Measurements from ENCODE around the gene SPATA20.

The SPATA20 gene

DNA sequence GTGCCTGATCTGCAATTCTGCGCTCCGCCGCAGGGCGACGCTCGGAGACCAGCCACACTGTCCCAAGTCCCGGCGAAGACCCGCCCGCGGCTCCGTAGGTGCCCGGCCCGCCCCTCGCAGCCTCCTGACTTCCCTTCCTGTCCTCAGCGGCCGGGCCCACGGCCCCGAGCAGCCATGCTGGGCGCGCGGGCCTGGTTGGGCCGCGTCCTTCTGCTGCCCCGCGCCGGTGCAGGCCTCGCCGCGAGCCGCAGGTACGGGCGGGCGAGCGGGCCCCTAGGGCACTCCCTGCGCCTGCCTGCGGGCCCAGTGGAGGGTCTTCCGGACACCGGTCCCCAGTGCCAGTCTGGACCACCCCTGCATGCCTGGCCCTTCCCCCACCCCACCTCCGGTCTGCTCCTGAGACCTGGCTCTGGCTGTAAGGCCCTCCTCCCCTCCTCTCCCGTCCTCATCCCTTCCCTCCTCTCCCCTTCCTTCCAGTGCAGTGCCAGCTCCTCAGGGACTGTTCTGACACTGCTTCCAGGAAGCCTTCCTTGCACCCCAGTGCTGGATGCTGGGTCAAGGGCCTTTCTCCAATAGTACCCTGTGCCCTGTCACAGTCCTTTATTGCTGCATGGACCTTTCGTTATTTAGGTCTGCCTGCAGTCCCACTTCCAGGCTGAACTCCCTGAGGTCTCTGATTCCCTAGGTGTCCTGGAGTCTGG, at the start of gene SPATA20:
TSS of gene SPATA20 (plus strand) at position 140 of the 701 bp plus-strand sequence. CDS start at position 175, 35 bp downstream.
- TF ChIP-seq, protein P1, sequence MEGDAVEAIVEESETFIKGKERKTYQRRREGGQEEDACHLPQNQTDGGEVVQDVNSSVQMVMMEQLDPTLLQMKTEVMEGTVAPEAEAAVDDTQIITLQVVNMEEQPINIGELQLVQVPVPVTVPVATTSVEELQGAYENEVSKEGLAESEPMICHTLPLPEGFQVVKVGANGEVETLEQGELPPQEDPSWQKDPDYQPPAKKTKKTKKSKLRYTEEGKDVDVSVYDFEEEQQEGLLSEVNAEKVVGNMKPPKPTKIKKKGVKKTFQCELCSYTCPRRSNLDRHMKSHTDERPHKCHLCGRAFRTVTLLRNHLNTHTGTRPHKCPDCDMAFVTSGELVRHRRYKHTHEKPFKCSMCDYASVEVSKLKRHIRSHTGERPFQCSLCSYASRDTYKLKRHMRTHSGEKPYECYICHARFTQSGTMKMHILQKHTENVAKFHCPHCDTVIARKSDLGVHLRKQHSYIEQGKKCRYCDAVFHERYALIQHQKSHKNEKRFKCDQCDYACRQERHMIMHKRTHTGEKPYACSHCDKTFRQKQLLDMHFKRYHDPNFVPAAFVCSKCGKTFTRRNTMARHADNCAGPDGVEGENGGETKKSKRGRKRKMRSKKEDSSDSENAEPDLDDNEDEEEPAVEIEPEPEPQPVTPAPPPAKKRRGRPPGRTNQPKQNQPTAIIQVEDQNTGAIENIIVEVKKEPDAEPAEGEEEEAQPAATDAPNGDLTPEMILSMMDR (IDR thresholded peaks at IDR 0.05; ENCODE audit: extremely low read depth, missing control alignments): peak; percentile 99
- DNase-seq (ENCODE audit: low spot score): peak; percentile 94

DNA sequence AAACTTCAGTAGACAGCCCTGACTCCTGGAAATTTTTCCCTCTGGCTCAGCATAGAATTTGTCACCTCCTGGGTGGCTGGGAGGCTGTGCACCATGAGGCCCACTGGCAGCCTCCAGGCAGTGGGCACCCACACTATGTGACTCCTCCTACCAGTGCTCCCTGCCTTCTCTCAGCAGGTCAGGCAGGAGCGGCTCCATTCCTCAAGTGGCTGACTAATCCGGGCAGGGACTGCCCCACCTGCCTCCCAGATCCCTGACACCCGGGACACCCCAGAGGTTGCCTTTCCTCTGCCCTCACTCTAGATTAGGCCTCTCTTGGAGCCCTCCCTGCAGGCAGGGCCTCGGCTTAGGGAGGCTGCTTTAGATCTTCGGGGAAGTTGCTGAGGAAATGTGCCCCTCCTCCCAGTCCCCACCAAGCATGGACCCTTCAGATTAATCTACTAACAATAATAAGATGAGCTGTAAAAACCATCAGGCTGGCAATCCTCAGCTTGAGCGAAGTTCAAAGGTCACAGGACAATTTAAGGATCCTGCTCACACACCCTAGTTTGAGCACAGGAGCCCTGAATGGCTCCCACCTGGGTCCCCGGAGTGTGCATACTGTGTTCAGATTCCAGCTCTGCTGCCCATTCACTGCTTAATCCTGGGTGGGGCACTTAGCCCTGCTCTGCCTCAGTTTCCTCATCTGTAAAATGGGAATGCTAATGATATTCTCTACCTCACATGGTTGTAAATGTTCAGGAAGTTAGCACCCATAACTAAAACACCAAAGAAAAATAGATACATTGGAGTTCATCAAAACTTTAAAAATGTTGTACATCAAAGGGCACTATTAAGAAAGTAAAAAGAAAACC, 48.7 kb upstream of the SPATA20 start:
- TF ChIP-seq, protein P1 (IDR thresholded peaks at IDR 0.05; ENCODE audit: extremely low read depth, missing control alignments): no peak
- DNase-seq (ENCODE audit: low spot score): no peak

DNA sequence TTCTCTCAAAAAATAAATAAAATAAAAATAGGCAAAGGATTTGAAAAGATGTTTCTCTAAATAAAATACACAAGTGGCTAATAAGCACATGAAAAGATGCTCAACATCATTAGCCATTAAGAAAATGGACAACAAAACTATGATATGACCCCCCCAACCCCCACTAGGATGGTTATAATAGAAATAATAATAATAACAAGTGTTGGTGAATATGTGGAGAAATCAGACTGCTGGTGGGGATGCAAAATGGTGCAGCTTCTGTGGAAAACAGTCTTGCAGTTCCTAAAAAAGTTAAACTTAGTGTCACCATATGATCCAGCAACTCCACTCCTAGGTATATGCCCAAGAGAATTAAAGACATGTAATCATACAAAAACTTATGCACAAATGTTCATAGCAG, 47.7 kb upstream of the SPATA20 start:
- DNase-seq (ENCODE audit: low spot score): no peak
- TF ChIP-seq, protein P1 (IDR thresholded peaks at IDR 0.05; ENCODE audit: extremely low read depth, missing control alignments): no peak

DNA sequence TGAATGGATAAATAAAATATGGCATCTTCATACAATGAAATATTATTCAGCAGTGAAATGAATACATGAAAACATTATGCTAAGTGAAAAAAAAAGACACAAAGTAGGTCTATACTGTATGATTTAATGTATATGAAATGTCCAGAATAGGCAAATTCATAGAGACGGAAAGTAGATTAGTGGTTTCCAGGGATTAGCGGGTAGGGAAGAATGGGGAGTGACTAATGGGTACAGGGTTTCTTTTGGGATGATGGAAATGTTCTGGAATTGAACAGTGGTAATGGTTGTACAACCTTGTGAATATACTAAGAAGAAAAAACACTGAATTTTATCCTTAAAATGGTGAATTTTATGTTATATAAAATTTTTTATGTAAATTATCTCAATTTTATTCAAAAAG, 47.3 kb upstream of the SPATA20 start:
- TF ChIP-seq, protein P1 (IDR thresholded peaks at IDR 0.05; ENCODE audit: extremely low read depth, missing control alignments): no peak
- DNase-seq (ENCODE audit: low spot score): no peak

DNA sequence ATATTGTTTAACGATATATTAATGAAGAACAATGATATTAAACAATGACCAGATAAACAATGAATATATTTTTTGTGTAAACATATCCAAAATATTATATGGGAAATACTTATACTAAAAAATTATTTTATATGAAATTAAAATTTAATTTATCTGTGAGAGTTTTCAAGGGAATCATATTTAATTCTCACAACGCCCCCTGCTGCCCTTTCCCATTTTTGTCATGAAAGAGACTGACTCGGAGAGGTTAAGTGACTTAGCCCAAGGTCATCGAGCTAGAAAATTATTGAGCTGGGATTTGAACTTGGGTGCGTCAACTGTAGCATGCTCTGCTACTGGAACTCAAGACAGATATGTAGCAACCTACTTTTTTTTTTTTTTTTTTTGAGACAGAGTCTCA, 45.9 kb upstream of the SPATA20 start:
- TF ChIP-seq, protein P1 (IDR thresholded peaks at IDR 0.05; ENCODE audit: extremely low read depth, missing control alignments): peak; percentile 5
- no peak for DNase-seq (ENCODE audit: low spot score)

DNA sequence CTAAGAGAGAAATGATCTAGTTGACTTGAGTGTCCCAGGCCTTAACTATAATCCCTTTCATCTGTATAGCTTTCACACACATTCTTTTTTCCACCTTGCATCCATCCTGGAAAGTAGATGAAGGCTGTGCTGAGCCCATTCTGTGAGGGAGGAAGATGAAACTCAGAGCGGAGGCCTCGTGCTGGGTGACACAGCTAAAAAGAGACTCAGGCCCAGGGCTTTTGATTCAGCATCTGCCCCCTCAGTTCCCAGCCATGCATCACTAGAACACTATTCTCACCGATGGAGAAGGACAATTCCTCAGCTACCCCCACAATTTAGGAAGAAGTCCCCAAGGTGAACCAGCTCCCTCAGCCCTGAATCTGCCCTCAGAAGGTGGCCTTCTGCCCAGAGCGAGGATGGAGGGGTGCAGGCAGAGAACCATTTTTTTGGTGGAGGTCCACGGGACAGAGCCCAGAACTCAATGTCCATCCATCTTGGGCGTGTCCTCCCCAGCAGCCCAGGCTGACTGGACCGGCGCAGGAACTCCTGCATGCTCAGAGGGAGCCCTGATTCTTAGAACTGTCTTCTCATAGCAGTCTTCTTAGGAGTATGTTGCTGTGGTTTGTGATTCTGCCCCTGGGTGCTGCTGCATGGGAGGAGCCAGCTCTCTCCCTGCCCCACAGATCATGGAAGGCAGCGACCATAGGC, 44.5 kb upstream of the SPATA20 start:
- TF ChIP-seq, protein P1 (IDR thresholded peaks at IDR 0.05; ENCODE audit: extremely low read depth, missing control alignments): no peak
- DNase-seq (ENCODE audit: low spot score): no peak

All from GM20000 (cell line).